Effector memory CD8-positive, alpha-beta T cell (primary cell): ENCODE measurements around the gene CMTM4.

Experiments
- ATAC-seq: fragments of 150-1000 bp; cut with Tn5 transposase; replicated peaks from 2 replicates; pipeline ENCODE4 v1.10.0; 2021; ENCODE audit warnings: mild to moderate bottlenecking, moderate library complexity
- DNase-seq, 3 experiments: peaks; one replicate each; pipeline ENCODE4 v3.0.0; 2021
- H3K27ac Mint-ChIP-seq, 2 donors: one replicate each; pipeline ENCODE4 v1.8.0; 2022; ENCODE audit warnings: mild to moderate bottlenecking in 2 of 2, mixed read lengths in 2 of 2, moderate library complexity in 2 of 2
- H3K27me3 Mint-ChIP-seq, 2 donors: one replicate each; pipeline ENCODE4 v1.8.0; 2022; ENCODE audit warnings: mixed read lengths in 2 of 2
- H3K36me3 Mint-ChIP-seq: one replicate; pipeline ENCODE4 v1.8.0; 2022; ENCODE audit warnings: mild to moderate bottlenecking, moderate library complexity, mixed read lengths; ENCODE audit not compliant: insufficient read depth
- H3K4me1 Mint-ChIP-seq, 2 donors: one replicate each; pipeline ENCODE4 v1.8.0; 2022; ENCODE audit warnings: low read depth in 2 of 2, mixed read lengths in 2 of 2
- H3K4me3 Mint-ChIP-seq, 2 donors: one replicate each; pipeline ENCODE4 v1.8.0; 2022; ENCODE audit warnings: mild to moderate bottlenecking in 2 of 2, mixed read lengths in 2 of 2, moderate library complexity in 2 of 2
- H3K9me3 Mint-ChIP-seq, 2 donors: one replicate each; pipeline ENCODE4 v1.8.0; 2022; ENCODE audit warnings: mixed read lengths in 2 of 2

The CMTM4 gene

DNA sequence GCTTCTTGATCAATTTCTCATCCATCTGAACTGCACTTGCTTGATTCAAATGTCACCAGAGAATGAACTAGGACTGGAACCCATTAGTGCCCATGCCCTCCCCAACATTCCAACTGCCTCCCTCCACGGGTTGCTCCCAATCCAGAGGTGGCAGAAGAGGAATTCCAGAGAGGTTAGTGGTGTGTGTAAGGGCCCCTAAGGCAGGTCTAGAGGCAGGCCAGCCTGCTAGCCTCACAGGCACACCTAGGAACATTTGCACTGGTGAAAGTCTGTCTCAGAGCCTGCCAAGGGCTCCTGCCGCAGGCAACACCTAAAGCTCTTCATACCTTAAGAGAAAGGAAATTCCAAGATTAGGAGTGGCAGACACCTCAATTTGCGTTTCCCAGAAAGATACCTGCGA is 21.2 kb upstream of the CMTM4 start:
- Mint-ChIP-seq H3K4me3 (no peak overlapping the region), H3K4me1 (peaks cover 0 to 3% of the 10 kb centered on the region in 2 donors), H3K27me3 (peaks cover 0 to 2% of the 10 kb centered on the region in 2 donors), H3K9me3 (no peaks in the 10 kb centered on the region), H3K27ac (no peak overlapping the region), H3K36me3 (peaks cover 20% of the 10 kb centered on the region)
- DNase-seq = no peak
- ATAC-seq = no peak

GRCh38 chr16:66717112-66717675 is 20.7 kb upstream of the CMTM4 start:
- peaks cover 0 to 5% of the 10 kb centered on the region in 2 donors for H3K4me1 Mint-ChIP-seq
- H3K27ac Mint-ChIP-seq = no peak overlapping the region
- ATAC-seq = no peak
- no peaks in the 10 kb centered on the region for H3K9me3 Mint-ChIP-seq
- no peak overlapping the region for H3K4me3 Mint-ChIP-seq
- peaks cover 14% of the 10 kb centered on the region for H3K36me3 Mint-ChIP-seq
- DNase-seq = no peak
- H3K27me3 Mint-ChIP-seq = peaks cover 0 to 8% of the 10 kb centered on the region in 2 donors

- no peak for ATAC-seq
- H3K4me3 Mint-ChIP-seq = no peak overlapping the region
Measured at GRCh38 chr16:66714654-66715307, 18.2 kb upstream of the CMTM4 start.

DNA sequence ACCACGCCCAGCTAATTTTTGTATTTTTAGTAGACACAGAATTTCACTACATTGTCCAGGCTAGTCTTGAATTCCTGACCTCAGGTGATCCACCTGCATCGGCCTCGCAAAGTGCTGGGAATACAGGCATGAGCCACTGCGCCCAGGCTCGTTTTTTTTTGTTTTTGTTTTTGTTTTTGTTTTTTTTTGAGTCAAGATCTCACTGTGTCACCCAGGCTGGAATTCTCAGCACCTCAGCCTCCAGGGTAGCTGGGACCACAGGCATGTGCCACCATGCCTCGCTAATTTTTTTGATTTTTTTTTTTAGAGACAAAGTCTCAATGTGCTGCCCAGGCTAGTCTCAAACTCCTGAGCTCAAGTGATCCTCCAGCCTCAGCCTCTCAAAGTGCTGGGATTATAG is 17.5 kb upstream of the CMTM4 start:
- Mint-ChIP-seq H3K9me3 (no peaks in the 10 kb centered on the region), H3K36me3 (no peaks in the 10 kb centered on the region), H3K4me1 (peaks cover 0 to 5% of the 10 kb centered on the region in 2 donors), H3K27me3 (peaks cover 7 to 15% of the 10 kb centered on the region in 2 donors), H3K4me3 (no peak overlapping the region), H3K27ac (no peak overlapping the region)
- ATAC-seq = no peak
- DNase-seq = no peak

More at GRCh38 chr16:66714654-66715307, 18.2 kb upstream of the CMTM4 start:
- no peak overlapping the region for H3K27ac Mint-ChIP-seq
- peaks cover 0 to 5% of the 10 kb centered on the region in 2 donors for H3K4me1 Mint-ChIP-seq
- peaks cover 3% of the 10 kb centered on the region for H3K36me3 Mint-ChIP-seq
- H3K27me3 Mint-ChIP-seq = peaks cover 7 to 9% of the 10 kb centered on the region in 2 donors
- no peaks in the 10 kb centered on the region for H3K9me3 Mint-ChIP-seq
- no peak for DNase-seq

GRCh38 chr16:66713076-66713475 is 16.5 kb upstream of the CMTM4 start:
- Mint-ChIP-seq H3K4me3 (no peak overlapping the region), H3K27ac (peak overlapping the region in 1 of 2 donors; percentile 11), H3K9me3 (no peaks in the 10 kb centered on the region), H3K27me3 (peaks cover 7 to 21% of the 10 kb centered on the region in 2 donors), H3K4me1 (peaks cover 0 to 5% of the 10 kb centered on the region in 2 donors), H3K36me3 (no peaks in the 10 kb centered on the region)
- DNase-seq (no peak), ATAC-seq (no peak)

DNA sequence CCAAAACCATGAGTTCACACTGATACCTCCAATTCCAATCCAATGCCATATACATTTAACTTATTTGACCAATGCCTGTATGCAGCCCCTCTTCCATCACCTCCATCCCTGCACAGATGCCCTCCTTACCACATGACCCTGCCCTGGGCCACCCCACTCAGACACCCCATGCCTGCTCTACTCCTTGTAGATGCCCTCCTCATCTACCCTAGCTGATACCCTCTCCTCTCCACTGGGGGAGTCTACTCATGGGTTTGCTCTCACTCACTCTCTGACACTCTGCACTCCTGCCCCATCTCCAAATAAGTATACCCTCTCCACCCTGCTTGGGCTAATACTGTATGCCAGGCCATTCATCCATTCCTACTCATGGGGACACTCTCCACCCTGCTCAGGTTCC is 16.0 kb upstream of the CMTM4 start:
- ATAC-seq (no peak), DNase-seq (no peak)
- peaks cover 10 to 26% of the 10 kb centered on the region in 2 donors for H3K27me3 Mint-ChIP-seq
- H3K4me1 Mint-ChIP-seq = peaks cover 0 to 5% of the 10 kb centered on the region in 2 donors
- peak overlapping the region in 1 of 2 donors; percentile 11 for H3K27ac Mint-ChIP-seq
- H3K4me3 Mint-ChIP-seq = no peak overlapping the region
- H3K36me3 Mint-ChIP-seq = no peaks in the 10 kb centered on the region
- no peaks in the 10 kb centered on the region for H3K9me3 Mint-ChIP-seq

GRCh38 chr16:66711581-66711980 is 15.0 kb upstream of the CMTM4 start:
- ATAC-seq (no peak), DNase-seq (no peak)
- Mint-ChIP-seq H3K9me3 (no peaks in the 10 kb centered on the region), H3K4me3 (no peak overlapping the region), H3K27ac (no peak overlapping the region), H3K36me3 (no peaks in the 10 kb centered on the region), H3K4me1 (peaks cover 0 to 2% of the 10 kb centered on the region in 2 donors), H3K27me3 (peaks cover 13 to 31% of the 10 kb centered on the region in 2 donors)

DNA sequence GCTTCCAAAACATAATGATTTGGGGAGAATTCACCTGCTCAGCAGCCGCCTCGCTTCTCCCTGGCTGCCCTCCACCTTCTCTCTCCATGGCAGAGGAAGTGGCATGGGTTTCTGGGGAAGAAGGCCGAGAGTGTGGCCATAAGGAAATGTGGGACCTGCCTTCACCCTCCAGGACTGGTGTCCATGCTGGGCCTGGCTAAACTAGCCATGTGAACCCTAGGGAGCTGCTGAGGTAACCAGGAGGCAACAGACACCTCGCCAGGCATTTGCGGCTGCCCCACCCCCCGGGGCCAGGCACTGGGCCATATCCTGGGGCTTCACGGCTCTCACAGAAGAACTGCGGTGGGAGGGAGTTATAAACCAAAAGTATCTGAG is 9.9 kb upstream of the CMTM4 start:
- no peak overlapping the region for H3K27ac Mint-ChIP-seq
- no peaks in the 10 kb centered on the region for H3K36me3 Mint-ChIP-seq
- H3K4me3 Mint-ChIP-seq = no peak overlapping the region
- no peaks in the 10 kb centered on the region for H3K9me3 Mint-ChIP-seq
- H3K27me3 Mint-ChIP-seq = peaks cover 13 to 44% of the 10 kb centered on the region in 2 donors
- no peaks in the 10 kb centered on the region for H3K4me1 Mint-ChIP-seq
- ATAC-seq (no peak), DNase-seq (no peak)

- H3K9me3 Mint-ChIP-seq = no peaks in the 10 kb centered on the region
- DNase-seq (no peak), ATAC-seq (no peak)
- H3K27ac Mint-ChIP-seq = no peak overlapping the region
- peaks cover 13 to 44% of the 10 kb centered on the region in 2 donors for H3K27me3 Mint-ChIP-seq
- no peaks in the 10 kb centered on the region for H3K36me3 Mint-ChIP-seq
- no peak overlapping the region for H3K4me3 Mint-ChIP-seq
- no peaks in the 10 kb centered on the region for H3K4me1 Mint-ChIP-seq
Measured at GRCh38 chr16:66705790-66706505, 9.4 kb upstream of the CMTM4 start.

- Mint-ChIP-seq H3K36me3 (no peaks in the 10 kb centered on the region), H3K27me3 (peaks cover 11 to 48% of the 10 kb centered on the region in 2 donors), H3K9me3 (no peaks in the 10 kb centered on the region), H3K27ac (no peak overlapping the region), H3K4me3 (no peak overlapping the region), H3K4me1 (no peaks in the 10 kb centered on the region)
- no peak for ATAC-seq
- no peak for DNase-seq
Measured at GRCh38 chr16:66703406-66704215, 7.1 kb upstream of the CMTM4 start.

DNA sequence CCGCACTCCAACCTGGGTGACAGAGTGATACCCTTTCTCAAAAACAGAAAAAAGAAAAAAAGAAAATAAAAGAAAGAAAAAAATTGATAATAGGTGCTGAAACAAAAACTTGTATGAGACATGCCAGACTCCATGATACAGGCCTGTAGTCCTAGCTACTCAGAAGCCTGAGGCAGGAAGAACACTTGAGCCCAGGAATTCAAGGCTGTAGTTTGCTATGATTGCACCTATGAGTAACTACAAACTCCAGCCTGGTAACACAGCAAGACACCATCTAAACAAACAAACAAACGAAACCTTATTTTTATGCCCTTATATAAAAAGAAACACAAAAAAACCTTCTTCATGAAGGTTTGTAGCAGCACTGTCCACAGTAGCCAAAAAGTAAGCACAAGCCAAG is 5.0 kb upstream of the CMTM4 start:
- H3K36me3 Mint-ChIP-seq = peaks cover 6% of the 10 kb centered on the region
- DNase-seq (no peak), ATAC-seq (no peak)
- no peak overlapping the region for H3K4me3 Mint-ChIP-seq
- peaks cover 5 to 44% of the 10 kb centered on the region in 2 donors for H3K27me3 Mint-ChIP-seq
- H3K4me1 Mint-ChIP-seq = peaks cover 0 to 3% of the 10 kb centered on the region in 2 donors
- no peaks in the 10 kb centered on the region for H3K9me3 Mint-ChIP-seq
- H3K27ac Mint-ChIP-seq = no peak overlapping the region

DNA sequence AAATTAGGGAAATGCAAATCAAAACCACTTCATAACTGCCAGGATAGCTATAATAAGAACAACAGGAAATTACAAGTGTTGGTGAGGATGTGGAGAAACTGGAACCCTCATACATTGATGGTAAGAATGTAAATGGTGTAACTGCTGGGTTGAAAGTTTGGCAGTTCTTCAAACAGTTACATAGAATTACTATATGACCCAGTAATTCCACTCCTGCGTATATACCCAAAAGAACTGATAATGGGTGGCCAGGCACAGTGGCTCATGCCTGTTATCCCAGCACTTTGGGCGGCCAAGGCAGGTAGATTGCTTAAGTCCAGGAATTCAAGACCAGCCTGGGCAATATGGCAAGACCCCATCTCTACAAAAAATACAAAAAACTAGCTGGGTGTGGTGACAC is 4.5 kb upstream of the CMTM4 start:
- Mint-ChIP-seq H3K4me1 (peaks cover 0 to 3% of the 10 kb centered on the region in 2 donors), H3K27ac (no peak overlapping the region), H3K27me3 (peaks cover 5 to 44% of the 10 kb centered on the region in 2 donors), H3K36me3 (peaks cover 6% of the 10 kb centered on the region), H3K4me3 (no peak overlapping the region), H3K9me3 (no peaks in the 10 kb centered on the region)
- DNase-seq (no peak), ATAC-seq (no peak)

DNA sequence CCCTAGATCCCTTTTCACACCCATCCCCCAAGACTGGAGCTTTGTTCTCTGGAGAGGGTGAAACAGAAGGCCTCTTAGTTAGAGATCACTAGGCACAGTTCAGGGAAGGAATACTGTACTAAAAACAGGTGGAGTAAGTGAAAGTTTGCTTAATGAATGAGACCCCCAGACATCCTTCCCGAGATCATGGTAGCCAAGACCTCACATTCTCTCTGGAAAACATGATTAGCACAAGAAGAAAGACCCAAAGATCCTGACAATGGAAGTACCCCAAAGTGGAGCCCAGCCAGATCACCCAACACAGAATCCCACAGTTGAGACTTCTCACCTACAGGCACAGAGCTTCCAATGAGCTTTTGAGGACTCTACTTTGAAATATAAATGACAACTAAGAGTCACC is 3.4 kb upstream of the CMTM4 start:
- H3K4me3 Mint-ChIP-seq = no peak overlapping the region
- H3K36me3 Mint-ChIP-seq = peaks cover 6% of the 10 kb centered on the region
- H3K27ac Mint-ChIP-seq = no peak overlapping the region
- H3K4me1 Mint-ChIP-seq = peaks cover 0 to 8% of the 10 kb centered on the region in 2 donors
- ATAC-seq (no peak), DNase-seq (no peak)
- H3K27me3 Mint-ChIP-seq = peaks cover 5 to 43% of the 10 kb centered on the region in 2 donors
- no peaks in the 10 kb centered on the region for H3K9me3 Mint-ChIP-seq
